K562 (cell line): Measurements from ENCODE around the gene HOXB8. TPM values are rescaled to one million over a fixed set of nuclear protein-coding genes. Genes with fewer than 3 reads are reported as not detected.

Source experiments
- CBFA2T2 ChIP-seq: fragments of 450-650 bp; conservative IDR thresholded peaks from 2 replicates; pipeline ENCODE4 v1.6.1; 2017; ENCODE audit warnings: mild to moderate bottlenecking
- E2F3 ChIP-seq: fragments of 250-450 bp; sonication (Bioruptor Pico); IDR thresholded peaks from 2 replicates; pipeline ENCODE4 v1.4.0; 2020; ENCODE audit warnings: mild to moderate bottlenecking
- FOS ChIP-seq: IDR thresholded peaks from 3 replicates; pipeline ENCODE4 v1.6.1; 2011; ENCODE audit not compliant: insufficient read length; ENCODE audit errors: extremely low read depth
- GATAD2B ChIP-seq: fragments of 450-650 bp; IDR thresholded peaks from 2 replicates; pipeline ENCODE4 v1.6.1; 2017; ENCODE audit warnings: mild to moderate bottlenecking, borderline replicate concordance
- HMG20B ChIP-seq: fragments of 250-450 bp; sonication (Bioruptor Pico); IDR thresholded peaks from 2 replicates; pipeline ENCODE4 v1.5.0; 2021; ENCODE audit warnings: mild to moderate bottlenecking
- HMGN3 ChIP-seq: IDR thresholded peaks from 2 replicates; pipeline ENCODE4 v1.6.1; 2011; ENCODE audit warnings: borderline replicate concordance, low read depth, mild to moderate bottlenecking, mixed read lengths, low read length; ENCODE audit not compliant: insufficient read length; ENCODE audit errors: extremely low read depth
- HNRNPLL ChIP-seq: fragments of 200-400 bp; formaldehyde crosslinking; IDR thresholded peaks from 2 replicates; pipeline ENCODE4 v1.6.1; 2017; ENCODE audit warnings: low read length, low read depth, mild to moderate bottlenecking; ENCODE audit not compliant: poor library complexity, severe bottlenecking
- MCM2 ChIP-seq: fragments of 450-650 bp; IDR thresholded peaks from 2 replicates; pipeline ENCODE4 v1.6.1; 2017; ENCODE audit warnings: low read depth, mild to moderate bottlenecking
- NBN ChIP-seq: fragments of 450-650 bp; IDR thresholded peaks from 2 replicates; pipeline ENCODE4 v1.6.1; 2016; ENCODE audit warnings: low read depth, mild to moderate bottlenecking
- SREBF2 ChIP-seq: sonication (generic); formaldehyde crosslinking; IDR thresholded peaks from 2 replicates; pipeline ENCODE4 v1.4.0; 2020; ENCODE audit warnings: mild to moderate bottlenecking, missing genetic modification reagents
- TAF1 ChIP-seq: IDR thresholded peaks from 2 replicates; pipeline ENCODE4 v1.6.1; 2011; ENCODE audit warnings: mild to moderate bottlenecking, low read length, moderate library complexity; ENCODE audit not compliant: insufficient read depth, control insufficient read depth, severe bottlenecking; ENCODE audit errors: extremely low read depth
- XRCC3 ChIP-seq: fragments of 450-650 bp; IDR thresholded peaks from 2 replicates; pipeline ENCODE4 v1.6.1; 2017; ENCODE audit warnings: mild to moderate bottlenecking, moderate library complexity
- ZNF212 ChIP-seq: fragments of 450-650 bp; formaldehyde crosslinking; IDR thresholded peaks from 2 replicates; pipeline ENCODE4 v1.4.0; 2020; ENCODE audit warnings: mild to moderate bottlenecking
- ZNF830 ChIP-seq: fragments of 250-450 bp; sonication (Bioruptor Pico); IDR thresholded peaks from 2 replicates; pipeline ENCODE4 v1.5.0; 2021; ENCODE audit warnings: mild to moderate bottlenecking
- polyA plus RNA-seq, 8 experiments: library from polyadenylated mRNA; depleted of rRNA in 4 of 8; stranded (reverse) in 5 of 8; unstranded in 3 of 8; fragments of >200 nt; fragmentation: Nextera tagmentation in 2 of 8; fragmentation: Illumina TruSeq in 1 of 8; extraction: Ambion mirVana in 2 of 8; extraction: Trizol in 1 of 8; gene quantifications; 2 replicates each; pipeline versions ENCODE4 v1.2.1 to v1.2.3, GENCODE V29; 2011 to 2014; ENCODE audit warnings: inconsistent platforms in 1 of 8, missing spikeins in 1 of 8
- total RNA-seq, 7 experiments: library from RNA; depleted of rRNA in 6 of 7; stranded (reverse); fragments of >200 nt in 6 of 7; fragmentation: Illumina TruSeq in 2 of 7; extraction: Trizol in 2 of 7; gene quantifications; 2 replicates each; pipeline versions ENCODE4 v1.2.1 to v1.2.3, GENCODE V29; 2011 to 2021; ENCODE audit warnings: low replicate concordance in 1 of 7
- TF ChIP-seq, protein P1 (sequence below): fragments of 450-650 bp; formaldehyde crosslinking; IDR thresholded peaks from 2 replicates; pipeline ENCODE4 v1.4.0; 2020; ENCODE audit warnings: mild to moderate bottlenecking, moderate library complexity
- TF ChIP-seq, protein P2 (sequence below): sonication (generic); formaldehyde crosslinking; IDR thresholded peaks from 2 replicates; pipeline ENCODE4 v1.8.0; 2022; ENCODE audit warnings: mild to moderate bottlenecking, missing genetic modification reagents
- TF ChIP-seq, protein P3 (sequence below): IDR thresholded peaks from 3 replicates; pipeline ENCODE4 v1.6.1; 2011; ENCODE audit warnings: borderline replicate concordance, mild to moderate bottlenecking; ENCODE audit not compliant: insufficient read length, insufficient read depth
- TF ChIP-seq, protein P4 (sequence below): fragments of 450-650 bp; IDR thresholded peaks from 2 replicates; pipeline ENCODE4 v1.6.1; 2016; ENCODE audit warnings: borderline replicate concordance
- TF ChIP-seq, protein P5 (sequence below): fragments of 450-650 bp; conservative IDR thresholded peaks from 2 replicates; pipeline ENCODE4 v1.6.1; 2016; ENCODE audit warnings: missing genetic modification characterization, low read depth, mild to moderate bottlenecking, control low read depth, missing compliant biosample characterization

The HOXB8 gene
- total and polyA plus RNA-seq, 9 of the 15 experiments (the other 6 are each of a cell fraction or from before 2014, with no cell fraction given): 0.52 to 23.8 (median 3.6) TPM

DNA sequence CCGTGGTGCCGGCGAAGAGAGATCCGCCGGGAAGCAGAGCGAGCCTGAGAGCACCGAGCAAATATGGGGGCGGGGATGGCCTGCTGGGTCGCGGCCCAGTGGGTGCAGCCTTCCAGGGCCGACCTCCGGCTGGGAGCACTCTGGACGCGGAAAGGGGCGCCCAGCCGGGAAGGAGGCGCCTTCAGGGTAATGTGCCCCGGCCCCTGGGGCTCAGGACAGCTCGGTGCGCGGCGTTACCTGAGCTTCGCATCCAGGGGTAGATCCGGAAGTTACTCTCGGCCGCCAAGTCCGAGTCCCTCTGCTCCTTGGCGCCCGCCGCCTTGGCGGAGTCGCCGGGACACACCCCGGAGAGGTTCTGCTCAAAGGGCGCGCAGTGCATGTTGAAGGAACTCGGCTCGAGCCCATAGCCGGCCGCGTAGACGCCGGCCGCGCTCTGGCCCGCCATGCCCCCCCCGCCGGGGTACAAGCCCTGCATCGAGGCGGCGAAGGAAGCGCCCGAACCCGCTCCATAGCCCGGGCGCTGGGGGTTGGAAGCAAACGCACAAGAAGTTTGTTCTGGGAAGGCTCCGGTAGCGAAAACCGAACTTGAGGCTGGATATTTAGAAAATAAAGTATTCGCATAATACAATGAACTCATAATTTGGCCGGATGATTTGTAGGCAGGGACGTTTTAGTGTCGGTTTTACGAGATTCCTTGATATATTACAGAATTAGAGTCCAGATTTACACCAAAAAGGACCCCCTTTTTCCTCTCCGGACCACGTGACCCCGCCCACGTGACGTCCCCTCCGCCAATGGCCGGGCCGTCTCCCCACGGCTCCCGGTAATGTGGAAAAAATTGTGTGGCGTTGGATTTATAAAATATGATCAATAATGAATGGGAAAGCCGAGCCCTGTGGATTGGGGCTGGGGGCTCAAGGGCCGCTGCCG, 4.5 kb downstream of the HOXB8 start, which contains the start of gene HOXB7 (continued):
- TF ChIP-seq, protein P1, sequence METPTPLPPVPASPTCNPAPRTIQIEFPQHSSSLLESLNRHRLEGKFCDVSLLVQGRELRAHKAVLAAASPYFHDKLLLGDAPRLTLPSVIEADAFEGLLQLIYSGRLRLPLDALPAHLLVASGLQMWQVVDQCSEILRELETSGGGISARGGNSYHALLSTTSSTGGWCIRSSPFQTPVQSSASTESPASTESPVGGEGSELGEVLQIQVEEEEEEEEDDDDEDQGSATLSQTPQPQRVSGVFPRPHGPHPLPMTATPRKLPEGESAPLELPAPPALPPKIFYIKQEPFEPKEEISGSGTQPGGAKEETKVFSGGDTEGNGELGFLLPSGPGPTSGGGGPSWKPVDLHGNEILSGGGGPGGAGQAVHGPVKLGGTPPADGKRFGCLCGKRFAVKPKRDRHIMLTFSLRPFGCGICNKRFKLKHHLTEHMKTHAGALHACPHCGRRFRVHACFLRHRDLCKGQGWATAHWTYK (CRISPR knock-in tag): peak; percentile 22; the same call in 1 of the 2 replicates
- peak; percentile 39 for TF ChIP-seq TAF1
- TF ChIP-seq, protein P2, sequence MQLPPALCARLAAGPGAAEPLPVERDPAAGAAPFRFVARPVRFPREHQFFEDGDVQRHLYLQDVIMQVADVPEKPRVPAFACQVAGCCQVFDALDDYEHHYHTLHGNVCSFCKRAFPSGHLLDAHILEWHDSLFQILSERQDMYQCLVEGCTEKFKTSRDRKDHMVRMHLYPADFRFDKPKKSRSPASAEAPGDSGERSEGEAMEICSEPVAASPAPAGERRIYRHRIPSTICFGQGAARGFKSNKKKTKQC (CRISPR knock-in tag): peak; percentile 67; the same call in 1 of the 2 replicates
- peak; percentile 73 for TF ChIP-seq HMGN3
- no peak for TF ChIP-seq NBN
- no peak for TF ChIP-seq GATAD2B
- peak; percentile 39 for TF ChIP-seq HNRNPLL
- TF ChIP-seq, protein P3, sequence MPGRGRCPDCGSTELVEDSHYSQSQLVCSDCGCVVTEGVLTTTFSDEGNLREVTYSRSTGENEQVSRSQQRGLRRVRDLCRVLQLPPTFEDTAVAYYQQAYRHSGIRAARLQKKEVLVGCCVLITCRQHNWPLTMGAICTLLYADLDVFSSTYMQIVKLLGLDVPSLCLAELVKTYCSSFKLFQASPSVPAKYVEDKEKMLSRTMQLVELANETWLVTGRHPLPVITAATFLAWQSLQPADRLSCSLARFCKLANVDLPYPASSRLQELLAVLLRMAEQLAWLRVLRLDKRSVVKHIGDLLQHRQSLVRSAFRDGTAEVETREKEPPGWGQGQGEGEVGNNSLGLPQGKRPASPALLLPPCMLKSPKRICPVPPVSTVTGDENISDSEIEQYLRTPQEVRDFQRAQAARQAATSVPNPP: no peak
- 0 out of 2 replicates have a peak, but pooled peaks have one; percentile 34 for TF ChIP-seq E2F3 (CRISPR knock-in tag)
- TF ChIP-seq FOS: peak; percentile 77
- peak; percentile 96 for TF ChIP-seq CBFA2T2
- TF ChIP-seq, protein P4, sequence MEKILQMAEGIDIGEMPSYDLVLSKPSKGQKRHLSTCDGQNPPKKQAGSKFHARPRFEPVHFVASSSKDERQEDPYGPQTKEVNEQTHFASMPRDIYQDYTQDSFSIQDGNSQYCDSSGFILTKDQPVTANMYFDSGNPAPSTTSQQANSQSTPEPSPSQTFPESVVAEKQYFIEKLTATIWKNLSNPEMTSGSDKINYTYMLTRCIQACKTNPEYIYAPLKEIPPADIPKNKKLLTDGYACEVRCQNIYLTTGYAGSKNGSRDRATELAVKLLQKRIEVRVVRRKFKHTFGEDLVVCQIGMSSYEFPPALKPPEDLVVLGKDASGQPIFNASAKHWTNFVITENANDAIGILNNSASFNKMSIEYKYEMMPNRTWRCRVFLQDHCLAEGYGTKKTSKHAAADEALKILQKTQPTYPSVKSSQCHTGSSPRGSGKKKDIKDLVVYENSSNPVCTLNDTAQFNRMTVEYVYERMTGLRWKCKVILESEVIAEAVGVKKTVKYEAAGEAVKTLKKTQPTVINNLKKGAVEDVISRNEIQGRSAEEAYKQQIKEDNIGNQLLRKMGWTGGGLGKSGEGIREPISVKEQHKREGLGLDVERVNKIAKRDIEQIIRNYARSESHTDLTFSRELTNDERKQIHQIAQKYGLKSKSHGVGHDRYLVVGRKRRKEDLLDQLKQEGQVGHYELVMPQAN: no peak
- TF ChIP-seq, protein P5, sequence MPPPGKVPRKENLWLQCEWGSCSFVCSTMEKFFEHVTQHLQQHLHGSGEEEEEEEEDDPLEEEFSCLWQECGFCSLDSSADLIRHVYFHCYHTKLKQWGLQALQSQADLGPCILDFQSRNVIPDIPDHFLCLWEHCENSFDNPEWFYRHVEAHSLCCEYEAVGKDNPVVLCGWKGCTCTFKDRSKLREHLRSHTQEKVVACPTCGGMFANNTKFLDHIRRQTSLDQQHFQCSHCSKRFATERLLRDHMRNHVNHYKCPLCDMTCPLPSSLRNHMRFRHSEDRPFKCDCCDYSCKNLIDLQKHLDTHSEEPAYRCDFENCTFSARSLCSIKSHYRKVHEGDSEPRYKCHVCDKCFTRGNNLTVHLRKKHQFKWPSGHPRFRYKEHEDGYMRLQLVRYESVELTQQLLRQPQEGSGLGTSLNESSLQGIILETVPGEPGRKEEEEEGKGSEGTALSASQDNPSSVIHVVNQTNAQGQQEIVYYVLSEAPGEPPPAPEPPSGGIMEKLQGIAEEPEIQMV (tag): no peak
- no peak for TF ChIP-seq XRCC3
- no peak for TF ChIP-seq MCM2
- TF ChIP-seq SREBF2: no peak
- TF ChIP-seq ZNF830 (CRISPR knock-in tag): no peak
- no peak for TF ChIP-seq HMG20B
- no peak for TF ChIP-seq ZNF212
